ENCODE results near the gene ANP32E. TPM values are rescaled to one million over a fixed set of nuclear protein-coding genes. Genes with fewer than 3 reads are reported as not detected.

Gene ANP32E
- total and polyA plus RNA-seq, 9 of the 15 experiments (the other 6 are each of a cell fraction or from before 2014, with no cell fraction given) = 60.4 to 197 (median 104) TPM

DNA sequence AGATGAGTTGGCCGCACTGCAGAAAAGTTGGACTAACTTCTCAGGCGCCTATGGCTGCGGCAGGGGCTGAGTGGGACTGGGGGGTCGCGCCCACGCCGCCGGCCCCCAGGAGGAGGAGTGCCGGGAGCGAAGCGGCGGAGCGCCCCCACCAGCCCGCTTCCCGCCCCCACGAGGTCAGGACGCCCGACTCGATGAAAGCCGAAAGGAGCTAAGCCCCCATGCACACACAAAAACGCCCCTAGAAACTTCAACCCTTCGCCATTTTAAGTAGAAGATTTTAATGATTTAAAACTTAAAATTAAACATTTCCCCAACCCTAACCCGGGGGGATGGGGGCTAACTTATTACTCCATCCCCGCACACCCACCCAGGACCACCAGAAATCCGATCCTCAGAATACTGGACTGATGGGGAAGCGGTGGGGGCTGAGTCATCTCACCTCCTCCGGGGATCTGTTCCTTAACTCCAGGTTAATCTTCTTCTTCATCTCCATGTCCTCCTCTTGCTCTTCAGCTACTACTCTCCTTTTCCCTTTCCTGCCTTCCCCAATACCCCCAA is 539 bp downstream of the ANP32E start (continued):
- TF ChIP-seq POLR2AphosphoS5 (IDR thresholded peaks at IDR 0.05; ENCODE audit: control insufficient read depth, insufficient read depth, low read depth, low read length) (no peak), MBD1 (CRISPR knock-in tag; IDR thresholded peaks at IDR 0.05) (no peak), RUNX1 (IDR thresholded peaks at IDR 0.05; ENCODE audit: low read depth) (no peak), PRPF4 (IDR thresholded peaks at IDR 0.05; ENCODE audit: insufficient read depth, low read depth, low read length, poor library complexity, severe bottlenecking) (peak; percentile 49), ZBTB17 (CRISPR knock-in tag; IDR thresholded peaks at IDR 0.05) (0 out of 2 replicates have a peak, but pooled peaks have one; percentile 29), TCF3 (CRISPR knock-in tag; IDR thresholded peaks at IDR 0.05) (no peak), NR2C2 (CRISPR knock-in tag; IDR thresholded peaks at IDR 0.05) (no peak), NR2C2 (tag; IDR thresholded peaks at IDR 0.05) (no peak), FOSL1 (tag; conservative IDR thresholded peaks at IDR 0.05) (peak; percentile 72; the same call in 1 of the 2 replicates), SIN3A (IDR thresholded peaks at IDR 0.05; ENCODE audit: borderline replicate concordance in 2 of 2, control insufficient read depth in 1 of 2, low read depth in 2 of 2, low read length in 2 of 2) (peak in 1 of 2 experiments; percentile 30; a peak in 1 of 4 replicates), HOXB6 (CRISPR knock-in tag; IDR thresholded peaks at IDR 0.05; ENCODE audit: borderline replicate concordance) (no peak), ZBTB7A (IDR thresholded peaks at IDR 0.05; ENCODE audit: borderline replicate concordance, control insufficient read depth, low read depth, low read length) (peak; percentile 99), MEF2D (tag; conservative IDR thresholded peaks at IDR 0.05; ENCODE audit: low read depth) (no peak), FOXK1 (CRISPR knock-in tag; IDR thresholded peaks at IDR 0.05; ENCODE audit: borderline replicate concordance) (no peak), DEAF1 (CRISPR knock-in tag; IDR thresholded peaks at IDR 0.05) (no peak), JUND (IDR thresholded peaks at IDR 0.05; ENCODE audit: borderline replicate concordance, low read depth, low read length) (0 out of 2 replicates have a peak, but pooled peaks have one; percentile 32), JUND (tag; IDR thresholded peaks at IDR 0.05; ENCODE audit: borderline replicate concordance, low read depth, low read length) (no peak), CBFB (CRISPR knock-in tag; IDR thresholded peaks at IDR 0.05) (no peak)
- TF ChIP-seq, protein P1, sequence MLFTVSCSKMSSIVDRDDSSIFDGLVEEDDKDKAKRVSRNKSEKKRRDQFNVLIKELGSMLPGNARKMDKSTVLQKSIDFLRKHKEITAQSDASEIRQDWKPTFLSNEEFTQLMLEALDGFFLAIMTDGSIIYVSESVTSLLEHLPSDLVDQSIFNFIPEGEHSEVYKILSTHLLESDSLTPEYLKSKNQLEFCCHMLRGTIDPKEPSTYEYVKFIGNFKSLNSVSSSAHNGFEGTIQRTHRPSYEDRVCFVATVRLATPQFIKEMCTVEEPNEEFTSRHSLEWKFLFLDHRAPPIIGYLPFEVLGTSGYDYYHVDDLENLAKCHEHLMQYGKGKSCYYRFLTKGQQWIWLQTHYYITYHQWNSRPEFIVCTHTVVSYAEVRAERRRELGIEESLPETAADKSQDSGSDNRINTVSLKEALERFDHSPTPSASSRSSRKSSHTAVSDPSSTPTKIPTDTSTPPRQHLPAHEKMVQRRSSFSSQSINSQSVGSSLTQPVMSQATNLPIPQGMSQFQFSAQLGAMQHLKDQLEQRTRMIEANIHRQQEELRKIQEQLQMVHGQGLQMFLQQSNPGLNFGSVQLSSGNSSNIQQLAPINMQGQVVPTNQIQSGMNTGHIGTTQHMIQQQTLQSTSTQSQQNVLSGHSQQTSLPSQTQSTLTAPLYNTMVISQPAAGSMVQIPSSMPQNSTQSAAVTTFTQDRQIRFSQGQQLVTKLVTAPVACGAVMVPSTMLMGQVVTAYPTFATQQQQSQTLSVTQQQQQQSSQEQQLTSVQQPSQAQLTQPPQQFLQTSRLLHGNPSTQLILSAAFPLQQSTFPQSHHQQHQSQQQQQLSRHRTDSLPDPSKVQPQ (CRISPR knock-in tag; IDR thresholded peaks at IDR 0.05; ENCODE audit: borderline replicate concordance) = no peak
- TF ChIP-seq, protein P2, sequence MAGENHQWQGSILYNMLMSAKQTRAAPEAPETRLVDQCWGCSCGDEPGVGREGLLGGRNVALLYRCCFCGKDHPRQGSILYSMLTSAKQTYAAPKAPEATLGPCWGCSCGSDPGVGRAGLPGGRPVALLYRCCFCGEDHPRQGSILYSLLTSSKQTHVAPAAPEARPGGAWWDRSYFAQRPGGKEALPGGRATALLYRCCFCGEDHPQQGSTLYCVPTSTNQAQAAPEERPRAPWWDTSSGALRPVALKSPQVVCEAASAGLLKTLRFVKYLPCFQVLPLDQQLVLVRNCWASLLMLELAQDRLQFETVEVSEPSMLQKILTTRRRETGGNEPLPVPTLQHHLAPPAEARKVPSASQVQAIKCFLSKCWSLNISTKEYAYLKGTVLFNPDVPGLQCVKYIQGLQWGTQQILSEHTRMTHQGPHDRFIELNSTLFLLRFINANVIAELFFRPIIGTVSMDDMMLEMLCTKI (IDR thresholded peaks at IDR 0.05; ENCODE audit: partially characterized antibody) = no peak

Measured in K562 (cell line).